GM12892 (cell line): ENCODE results near the gene PARD3.

Experiments
- POLR2AphosphoS5 ChIP-seq: IDR thresholded peaks from 2 replicates; pipeline ENCODE4 v1.6.1; 2011; ENCODE audit warnings: low read depth, low read length, control low read depth
- TAF1 ChIP-seq: IDR thresholded peaks from 2 replicates; pipeline ENCODE4 v1.6.1; 2011; ENCODE audit warnings: low read depth, mild to moderate bottlenecking, control low read depth, low read length, borderline replicate concordance

DNA sequence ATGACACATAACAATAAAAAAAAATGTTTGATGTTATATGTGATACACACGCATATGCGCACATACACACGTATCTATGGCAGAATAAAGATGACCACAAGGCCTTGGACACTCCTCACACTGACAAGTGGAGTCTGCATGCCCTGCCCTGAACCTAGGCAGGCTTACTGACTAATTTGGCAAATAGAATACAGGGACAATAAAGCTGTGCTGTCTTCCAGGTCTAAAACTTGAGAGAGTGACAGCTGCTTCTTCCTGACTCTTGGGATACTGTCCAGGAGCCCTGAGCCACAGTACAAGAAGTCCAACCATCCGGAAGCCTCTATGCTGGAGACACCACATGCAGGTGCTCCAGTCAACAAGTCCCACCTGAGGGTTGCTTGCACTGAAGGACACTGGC lies 20.3 kb downstream of the PARD3 start:
- no peak for TF ChIP-seq POLR2AphosphoS5
- no peak for TF ChIP-seq TAF1
